Measurements from ENCODE around the gene TTC21B.
A peak's percentile ranks its signal among the peaks of the same experiment; 100 is the strongest.

Gene TTC21B

GRCh38 chr2:165902934-165903333 is 50.6 kb downstream of the TTC21B start:
- H3K27ac ChIP-seq (ENCODE audit: extremely low read depth, low read depth, low read length) = no peak overlapping the region
- H3K9me3 ChIP-seq (ENCODE audit: control insufficient read depth, insufficient read depth, low read depth, low read length) = no peaks in the 10 kb centered on the region
- TF ChIP-seq ZNF2 (tag by site-specific recombination; IDR thresholded peaks at IDR 0.05) (no peak), PRDM1 (tag by site-specific recombination; IDR thresholded peaks at IDR 0.05) (peak; percentile 71)
- no peaks in the 10 kb centered on the region for H3K4me1 ChIP-seq (ENCODE audit: control insufficient read depth, insufficient read depth, low read length)
- peaks cover 25 to 64% of the 10 kb centered on the region in 2 experiments for H3K36me3 ChIP-seq (ENCODE audit: control insufficient read depth in 2 of 2, insufficient read depth in 1 of 2, low read length in 2 of 2)
- H3K4me3 ChIP-seq (ENCODE audit: low read depth, low read length) = no peak overlapping the region
- CTCF ChIA-PET = interaction anchor here (0.6 kb wide), 1 partner anchor 699 kb away, joined by 3 read pairs; the partner anchor contains the start of gene SCN3A
- POLR2A ChIA-PET = no interaction called here

GRCh38 chr2:165901620-165902298 is 51.8 kb downstream of the TTC21B start:
- Histone ChIP-seq H3K4me3 (ENCODE audit: low read depth, low read length) (no peak overlapping the region), H3K9me3 (ENCODE audit: control insufficient read depth, insufficient read depth, low read depth, low read length) (no peaks in the 10 kb centered on the region), H3K27ac (ENCODE audit: extremely low read depth, low read depth, low read length) (no peak overlapping the region), H3K4me1 (ENCODE audit: control insufficient read depth, insufficient read depth, low read length) (no peaks in the 10 kb centered on the region), H3K36me3 (ENCODE audit: control insufficient read depth in 2 of 2, insufficient read depth in 1 of 2, low read length in 2 of 2) (peaks cover 26 to 73% of the 10 kb centered on the region in 2 experiments)
- CTCF ChIA-PET = interaction anchor here (0.7 kb wide), 1 partner anchor 407 kb away, joined by 4 read pairs; no protein-coding TSS in a partner anchor
- no peak for TF ChIP-seq IKZF3 (tag by site-specific recombination; IDR thresholded peaks at IDR 0.05)
- TF ChIP-seq ZNF791 (tag by site-specific recombination; IDR thresholded peaks at IDR 0.05) = no peak
- TF ChIP-seq GFI1B (tag by site-specific recombination; IDR thresholded peaks at IDR 0.05) = no peak
- no peak for TF ChIP-seq ZNF112 (tag by site-specific recombination; IDR thresholded peaks at IDR 0.05)
- no peak for TF ChIP-seq PRDM2 (tag by site-specific recombination; IDR thresholded peaks at IDR 0.05; ENCODE audit: borderline replicate concordance)
- POLR2A ChIA-PET = no interaction called here

GRCh38 chr2:165899311-165899710 is 54.3 kb downstream of the TTC21B start:
- ChIA-PET CTCF (no interaction called here), POLR2A (no interaction called here)
- Histone ChIP-seq H3K27ac (ENCODE audit: extremely low read depth, low read depth, low read length) (no peak overlapping the region), H3K4me3 (ENCODE audit: low read depth, low read length) (no peak overlapping the region), H3K36me3 (ENCODE audit: control insufficient read depth in 2 of 2, insufficient read depth in 1 of 2, low read length in 2 of 2) (peaks cover 23 to 79% of the 10 kb centered on the region in 2 experiments), H3K4me1 (ENCODE audit: control insufficient read depth, insufficient read depth, low read length) (no peaks in the 10 kb centered on the region), H3K9me3 (ENCODE audit: control insufficient read depth, insufficient read depth, low read depth, low read length) (no peaks in the 10 kb centered on the region)
- TF ChIP-seq ZNF37A (tag by site-specific recombination; IDR thresholded peaks at IDR 0.05) = no peak
- TF ChIP-seq ZNF26 (tag by site-specific recombination; IDR thresholded peaks at IDR 0.05) = no peak
- no peak for TF ChIP-seq ZIC2 (tag by site-specific recombination; IDR thresholded peaks at IDR 0.05)
- no peak for TF ChIP-seq SALL2 (tag by site-specific recombination; IDR thresholded peaks at IDR 0.05; ENCODE audit: borderline replicate concordance)
- TF ChIP-seq ZNF335 (tag by site-specific recombination; conservative IDR thresholded peaks at IDR 0.05) = no peak
- no peak for TF ChIP-seq MZF1 (tag by site-specific recombination; IDR thresholded peaks at IDR 0.05; ENCODE audit: borderline replicate concordance)
